HL-60/S4 (cell line): ENCODE results near the gene ORMDL3.
"Not testable (repeated sequence)": the region's sequence is repeated elsewhere in the genome, so short reads cannot be mapped to it uniquely, and the experiment has no call there.

Experiments
- in situ Hi-C: fragments of 300-500 bp; cut with MboI; formaldehyde crosslinking; loops from 2 replicates; pipeline ENCODE4 v1.14.3; 2022; ENCODE audit warnings: low sequenced_read_pairs

ORMDL3 gene

GRCh38 chr17:39925282-39926134, 1.9 kb downstream of the ORMDL3 start:
- in situ Hi-C loops, result no loop called here

DNA sequence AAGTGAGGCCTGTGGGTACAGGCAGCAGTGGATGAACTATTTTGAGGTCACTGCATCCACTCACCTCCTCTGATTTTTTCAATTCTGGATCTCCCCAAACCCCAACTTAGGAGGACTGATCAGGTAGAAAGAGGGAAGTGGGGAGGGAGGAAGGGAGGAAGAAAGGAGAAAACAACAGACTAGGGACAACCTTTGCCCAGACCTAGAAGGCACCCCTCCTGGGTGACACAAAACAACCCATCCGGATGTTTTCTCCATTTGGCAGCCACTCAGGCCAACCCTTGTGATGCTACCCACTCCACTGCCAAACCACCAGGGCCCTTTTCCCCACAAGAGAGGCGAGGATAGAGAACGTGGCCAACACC, 2.7 kb downstream of the ORMDL3 start:
- in situ Hi-C loops, result no loop called here

GRCh38 chr17:39923836-39924690, 3.3 kb downstream of the ORMDL3 start:
- in situ Hi-C loops, result no loop called here

- in situ Hi-C loops, result no loop called here
Measured at GRCh38 chr17:39923230-39923629, 4.2 kb downstream of the ORMDL3 start.

DNA sequence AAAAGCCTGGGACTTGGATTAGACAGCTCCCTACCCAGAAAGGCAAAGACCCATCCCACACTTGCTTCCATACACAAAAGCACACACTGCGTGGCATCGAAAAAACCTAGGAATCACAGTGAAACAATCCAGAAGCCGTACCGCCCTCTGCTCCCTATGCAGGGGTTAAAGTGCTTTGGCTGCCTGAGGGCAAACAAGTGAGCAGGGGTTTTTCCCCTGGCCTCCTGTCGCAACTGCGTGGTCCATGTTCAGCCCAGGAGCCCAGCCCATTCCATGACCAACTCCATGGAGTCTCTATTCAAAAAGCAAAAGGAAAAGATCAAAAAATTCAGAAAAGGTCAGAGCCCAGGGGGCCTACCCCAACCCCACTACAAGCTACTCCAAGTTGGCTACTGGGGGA, 5.4 kb downstream of the ORMDL3 start:
- in situ Hi-C loops, result no loop called here

GRCh38 chr17:39921323-39921722, 6.1 kb downstream of the ORMDL3 start:
- in situ Hi-C loops, result no loop called here

DNA sequence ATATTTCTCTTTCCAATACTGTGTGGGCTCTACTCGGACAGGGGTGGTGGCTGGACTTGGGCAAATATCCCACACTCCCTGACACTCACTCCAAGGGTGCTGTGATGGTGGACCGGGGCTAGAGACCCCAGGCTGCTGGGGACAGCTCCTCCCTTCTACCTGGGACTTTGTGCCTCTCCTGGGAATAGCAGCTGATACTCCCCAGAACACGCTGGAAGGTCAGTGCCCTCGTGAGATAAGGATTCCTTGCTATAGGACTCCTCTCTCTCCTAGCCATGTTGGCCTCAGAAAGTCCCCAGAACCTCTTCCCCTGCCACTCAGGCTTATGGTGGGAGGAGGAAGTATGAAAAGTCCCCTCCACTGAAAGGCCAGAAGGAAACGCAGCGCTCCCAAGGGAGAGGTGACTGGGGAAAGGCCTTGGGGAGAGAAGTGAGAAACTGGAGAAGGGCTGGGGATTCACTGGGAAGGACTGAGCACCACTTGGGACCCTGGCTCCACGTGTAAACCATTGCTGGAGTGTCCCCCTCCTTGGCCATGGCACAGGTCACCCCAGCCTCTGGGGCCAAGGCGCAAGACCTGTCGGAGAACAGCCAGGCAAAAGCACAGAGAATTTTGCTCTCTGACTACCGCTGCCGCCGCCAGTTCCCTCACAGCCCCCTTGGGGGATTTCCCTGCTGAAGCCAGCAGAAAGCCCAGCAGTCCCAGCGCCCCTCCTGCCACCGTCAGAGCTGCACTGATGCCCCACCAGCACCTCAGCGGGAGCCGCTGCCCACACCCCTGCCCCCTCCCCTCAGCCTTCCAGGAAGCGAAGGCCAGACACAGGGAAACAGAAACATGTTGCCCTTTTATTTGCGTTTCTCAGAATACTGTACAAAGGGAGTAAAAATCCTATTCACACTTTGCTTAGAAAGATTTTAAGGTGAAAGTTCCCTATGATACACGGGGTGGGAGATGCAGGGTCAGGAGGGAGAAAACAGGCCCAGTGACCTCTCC, 6.9 kb downstream of the ORMDL3 start:
- in situ Hi-C loops, result no loop called here

DNA sequence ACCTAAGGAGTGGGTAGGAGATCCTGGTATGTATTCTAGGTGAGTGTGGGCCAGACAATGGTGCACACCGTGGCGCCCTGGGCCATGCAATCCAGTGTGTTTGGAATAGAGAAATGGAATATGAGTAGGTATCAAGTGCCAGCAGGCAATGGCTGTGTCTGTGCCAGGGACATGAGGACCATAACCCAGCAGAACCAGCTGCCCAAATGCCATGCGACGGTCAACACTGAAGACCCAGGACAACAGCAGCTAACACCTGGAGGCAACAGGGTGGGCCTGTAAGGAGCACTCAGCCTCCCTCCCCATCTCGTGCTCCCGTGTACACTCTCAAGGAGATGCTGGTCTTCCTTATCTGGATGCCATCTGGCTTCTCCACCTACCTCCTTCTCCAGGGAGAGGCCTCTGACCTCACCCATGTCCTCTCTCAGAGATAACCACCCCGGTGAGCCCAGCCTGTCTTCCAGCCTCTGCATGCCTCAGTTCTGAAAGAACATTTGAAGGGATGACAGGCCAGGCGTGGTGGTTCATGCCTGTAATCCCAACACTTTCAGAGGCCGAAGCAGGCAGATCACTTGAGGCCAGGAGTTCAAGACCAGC, 8.2 kb downstream of the ORMDL3 start:
- in situ Hi-C loops, result no loop called here

GRCh38 chr17:39916918-39917317, 10.5 kb downstream of the ORMDL3 start:
- in situ Hi-C loops, result no loop called here

GRCh38 chr17:39915559-39915958, 11.8 kb downstream of the ORMDL3 start:
- in situ Hi-C loops, result no loop called here

- in situ Hi-C loops, result no loop called here
Measured at GRCh38 chr17:39913989-39914388, 13.4 kb downstream of the ORMDL3 start.

DNA sequence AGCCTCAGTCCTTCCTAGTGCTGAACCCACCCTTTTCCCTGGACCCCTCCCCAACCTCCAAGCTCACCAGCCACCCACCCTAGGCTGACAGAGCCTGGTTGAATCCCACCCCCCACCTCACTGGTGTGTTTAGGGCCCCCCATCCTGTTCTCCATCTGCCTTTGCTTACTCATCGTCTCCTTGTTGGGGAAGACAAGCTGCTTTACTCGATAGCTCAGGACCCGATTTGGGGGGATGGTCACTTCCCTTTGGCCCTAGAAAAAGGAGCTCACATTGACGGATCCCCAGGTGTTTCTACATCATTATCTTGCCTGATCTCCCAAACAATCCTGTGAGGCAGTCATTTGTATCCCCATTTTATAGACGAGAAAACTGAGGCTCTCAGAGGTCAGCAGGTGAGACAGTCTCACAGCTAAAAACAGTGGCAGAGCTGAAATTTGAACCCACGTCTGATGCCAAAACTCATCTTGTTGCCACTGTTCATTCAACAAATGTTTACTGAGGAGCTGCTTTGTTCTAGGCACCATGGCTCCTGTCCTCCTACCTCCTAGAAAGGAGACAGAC, 18.5 kb downstream of the ORMDL3 start:
- in situ Hi-C loops, result no loop called here

GRCh38 chr17:39904990-39905288, 22.5 kb downstream of the ORMDL3 start:
- in situ Hi-C loops, result no loop called here

DNA sequence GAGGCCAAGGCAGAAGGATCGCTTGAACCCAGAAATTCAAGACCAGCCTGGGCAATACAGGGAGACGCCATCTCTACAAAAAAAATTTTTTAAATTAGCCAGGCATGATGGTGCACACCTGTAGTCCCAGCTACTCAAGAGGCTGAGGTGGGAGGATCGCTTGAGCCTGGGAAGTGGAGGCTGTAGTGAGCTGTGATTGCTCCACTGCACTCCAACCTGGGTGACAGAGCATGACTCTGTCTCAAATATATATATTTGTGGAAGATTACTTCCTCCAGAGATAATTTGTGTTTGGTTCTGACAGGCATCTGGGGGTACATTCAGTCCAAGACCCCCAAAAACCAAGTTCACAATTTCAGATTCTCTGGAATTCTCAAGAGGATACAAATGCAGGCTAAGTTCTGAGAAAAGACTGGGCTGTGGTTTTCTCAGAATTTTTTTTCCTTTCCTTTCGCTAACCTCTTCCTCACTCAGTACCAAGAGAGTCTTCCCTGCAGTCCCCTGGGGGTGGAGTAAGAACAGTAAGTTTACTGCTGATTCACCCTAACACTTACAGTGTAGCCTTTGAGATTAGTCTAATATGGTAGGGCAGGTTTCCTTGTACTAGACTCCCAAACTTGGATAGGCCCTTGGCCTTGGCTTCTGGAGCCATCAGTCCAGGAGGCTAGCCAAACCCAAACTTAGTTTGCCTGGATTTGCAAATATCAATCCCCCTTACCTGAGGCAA, 24.1 kb downstream of the ORMDL3 start:
- in situ Hi-C loops, result no loop called here

GRCh38 chr17:39902027-39902426, 25.4 kb downstream of the ORMDL3 start:
- in situ Hi-C loops, result not testable (repeated sequence)

- in situ Hi-C loops, result no loop called here
Measured at GRCh38 chr17:39899215-39899614, 28.2 kb downstream of the ORMDL3 start.

- in situ Hi-C loops, result no loop called here
Measured at GRCh38 chr17:39898088-39898487, 29.3 kb downstream of the ORMDL3 start.

- in situ Hi-C loops, result no loop called here
Measured at GRCh38 chr17:39894681-39895376, 32.6 kb downstream of the ORMDL3 start.

DNA sequence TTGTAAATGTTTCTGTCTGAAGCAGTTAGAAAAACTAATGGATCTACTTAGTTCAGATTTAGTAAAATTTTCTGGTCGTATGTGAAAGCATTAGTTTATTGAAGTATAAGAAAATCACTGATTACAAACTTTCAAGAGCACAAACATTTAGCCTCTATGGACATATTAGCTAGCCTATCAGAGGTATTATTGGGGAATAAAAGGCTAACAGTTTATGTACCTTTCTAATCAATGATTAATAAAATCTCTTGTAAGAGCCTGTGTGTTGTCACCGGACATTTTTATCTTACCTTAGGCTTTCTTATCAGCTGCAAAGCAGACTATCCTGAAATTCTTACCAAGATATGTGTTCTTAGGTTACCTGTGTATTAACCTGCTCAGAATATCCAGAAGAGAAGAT, 38.2 kb downstream of the ORMDL3 start:
- in situ Hi-C loops, result no loop called here
